Osteocyte (in vitro differentiated cells): Measurements from ENCODE around the gene PTPRK. TPM values are rescaled to one million over a fixed set of nuclear protein-coding genes. Genes with fewer than 3 reads are reported as not detected.

Experiments used
- DNase-seq: peaks from one replicate; pipeline ENCODE4 v3.0.0; 2021; ENCODE audit warnings: mixed read lengths; ENCODE audit not compliant: unreplicated experiment; ENCODE audit errors: extremely low spot score
- H3K27ac Mint-ChIP-seq: one replicate; pipeline ENCODE4 v1.8.0; 2021; ENCODE audit warnings: mild to moderate bottlenecking, mixed read lengths; ENCODE audit not compliant: unreplicated experiment
- H3K27me3 Mint-ChIP-seq: one replicate; pipeline ENCODE4 v1.8.0; 2021; ENCODE audit warnings: mixed read lengths; ENCODE audit not compliant: unreplicated experiment
- H3K36me3 Mint-ChIP-seq: one replicate; pipeline ENCODE4 v1.8.0; 2021; ENCODE audit warnings: mixed read lengths; ENCODE audit not compliant: unreplicated experiment
- H3K4me1 Mint-ChIP-seq: one replicate; pipeline ENCODE4 v1.8.0; 2021; ENCODE audit warnings: mixed read lengths; ENCODE audit not compliant: unreplicated experiment
- H3K4me3 Mint-ChIP-seq: one replicate; pipeline ENCODE4 v1.8.0; 2021; ENCODE audit warnings: mild to moderate bottlenecking, moderate library complexity, mixed read lengths; ENCODE audit not compliant: unreplicated experiment
- H3K9me3 Mint-ChIP-seq: one replicate; pipeline ENCODE4 v1.8.0; 2021; ENCODE audit warnings: mixed read lengths; ENCODE audit not compliant: unreplicated experiment
- total RNA-seq: library from RNA; stranded (reverse); gene quantifications from 2 replicates; pipeline ENCODE4 v1.2.1, GENCODE V29; 2021
- TF ChIP-seq, protein P1 (sequence below): fragments of 200-600 bp; sonication (generic); IDR thresholded peaks from 2 replicates; pipeline ENCODE4 v1.5.0; 2021; ENCODE audit warnings: antibody characterized with exemption, mild to moderate bottlenecking, moderate library complexity

The PTPRK gene
- total RNA-seq, 1 donor from 2014 or later: 130 TPM

DNA sequence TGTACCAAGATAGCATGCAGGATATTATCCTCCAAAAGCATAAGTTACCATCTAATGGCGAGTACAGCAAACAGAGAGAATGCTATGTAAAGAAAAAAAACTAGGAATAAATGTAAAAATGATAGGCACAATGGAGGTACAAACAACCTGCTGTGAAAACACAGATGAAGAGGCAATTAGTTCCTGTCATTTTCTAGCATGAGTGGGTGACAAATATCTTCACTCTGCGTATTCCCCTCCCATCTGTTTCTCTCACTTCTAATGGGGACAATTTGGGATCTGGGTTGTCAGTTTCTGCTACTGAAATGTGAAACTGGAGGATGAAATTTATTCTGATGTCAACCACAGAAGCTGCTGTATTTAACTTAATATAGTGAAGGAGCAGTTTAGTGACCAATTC, 11.7 kb upstream of the PTPRK start:
- Mint-ChIP-seq H3K27me3 (no peaks in the 10 kb centered on the region), H3K27ac (no peak overlapping the region), H3K4me3 (no peak overlapping the region), H3K4me1 (no peaks in the 10 kb centered on the region), H3K36me3 (no peaks in the 10 kb centered on the region), H3K9me3 (no peaks in the 10 kb centered on the region)
- no peak for DNase-seq
- TF ChIP-seq, protein P1, sequence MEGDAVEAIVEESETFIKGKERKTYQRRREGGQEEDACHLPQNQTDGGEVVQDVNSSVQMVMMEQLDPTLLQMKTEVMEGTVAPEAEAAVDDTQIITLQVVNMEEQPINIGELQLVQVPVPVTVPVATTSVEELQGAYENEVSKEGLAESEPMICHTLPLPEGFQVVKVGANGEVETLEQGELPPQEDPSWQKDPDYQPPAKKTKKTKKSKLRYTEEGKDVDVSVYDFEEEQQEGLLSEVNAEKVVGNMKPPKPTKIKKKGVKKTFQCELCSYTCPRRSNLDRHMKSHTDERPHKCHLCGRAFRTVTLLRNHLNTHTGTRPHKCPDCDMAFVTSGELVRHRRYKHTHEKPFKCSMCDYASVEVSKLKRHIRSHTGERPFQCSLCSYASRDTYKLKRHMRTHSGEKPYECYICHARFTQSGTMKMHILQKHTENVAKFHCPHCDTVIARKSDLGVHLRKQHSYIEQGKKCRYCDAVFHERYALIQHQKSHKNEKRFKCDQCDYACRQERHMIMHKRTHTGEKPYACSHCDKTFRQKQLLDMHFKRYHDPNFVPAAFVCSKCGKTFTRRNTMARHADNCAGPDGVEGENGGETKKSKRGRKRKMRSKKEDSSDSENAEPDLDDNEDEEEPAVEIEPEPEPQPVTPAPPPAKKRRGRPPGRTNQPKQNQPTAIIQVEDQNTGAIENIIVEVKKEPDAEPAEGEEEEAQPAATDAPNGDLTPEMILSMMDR: no peak

DNA sequence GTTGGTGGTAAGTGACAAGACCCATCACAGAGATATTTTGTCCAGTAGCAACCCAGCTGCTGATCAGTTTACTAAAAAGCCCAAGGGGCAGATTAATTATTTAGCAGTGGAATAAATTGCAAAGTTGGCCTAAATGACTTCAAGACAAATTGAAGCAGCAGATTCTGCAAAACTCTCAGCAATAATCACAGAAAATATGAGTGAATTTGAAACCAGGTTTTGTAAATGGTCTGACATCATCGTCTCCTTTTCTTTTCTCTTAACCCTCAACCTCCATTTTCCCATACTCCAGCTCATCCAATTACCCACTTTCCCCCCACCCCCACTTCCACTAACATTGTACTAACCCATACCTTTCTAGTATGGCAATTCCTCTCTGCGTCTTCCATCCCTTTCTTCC, 11.3 kb upstream of the PTPRK start:
- no peaks in the 10 kb centered on the region for H3K36me3 Mint-ChIP-seq
- no peaks in the 10 kb centered on the region for H3K4me1 Mint-ChIP-seq
- H3K27ac Mint-ChIP-seq: no peak overlapping the region
- no peaks in the 10 kb centered on the region for H3K9me3 Mint-ChIP-seq
- H3K27me3 Mint-ChIP-seq: no peaks in the 10 kb centered on the region
- no peak for DNase-seq
- TF ChIP-seq, protein P1: no peak
- H3K4me3 Mint-ChIP-seq: no peak overlapping the region

DNA sequence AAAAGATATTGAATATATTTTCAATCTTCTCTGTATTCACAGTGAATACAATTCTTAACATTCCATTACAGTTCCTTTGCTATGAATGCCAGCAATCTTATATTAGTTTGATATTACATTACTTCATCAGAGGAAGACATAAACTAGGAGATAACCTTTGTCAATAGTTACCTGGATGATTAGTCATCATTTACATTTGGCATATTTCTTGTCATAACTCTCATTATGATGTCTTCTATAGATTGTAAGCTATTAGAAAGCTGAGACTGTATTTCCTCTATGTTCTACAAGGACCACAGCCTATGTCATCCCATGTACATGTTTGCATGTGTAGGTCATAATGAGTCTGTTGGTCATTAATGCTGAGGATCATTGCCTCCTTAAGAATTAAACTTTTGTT, 7.8 kb upstream of the PTPRK start:
- Mint-ChIP-seq H3K9me3 (no peaks in the 10 kb centered on the region), H3K4me3 (no peak overlapping the region), H3K4me1 (no peaks in the 10 kb centered on the region), H3K36me3 (no peaks in the 10 kb centered on the region), H3K27me3 (no peaks in the 10 kb centered on the region), H3K27ac (no peak overlapping the region)
- no peak for DNase-seq
- TF ChIP-seq, protein P1: no peak

DNA sequence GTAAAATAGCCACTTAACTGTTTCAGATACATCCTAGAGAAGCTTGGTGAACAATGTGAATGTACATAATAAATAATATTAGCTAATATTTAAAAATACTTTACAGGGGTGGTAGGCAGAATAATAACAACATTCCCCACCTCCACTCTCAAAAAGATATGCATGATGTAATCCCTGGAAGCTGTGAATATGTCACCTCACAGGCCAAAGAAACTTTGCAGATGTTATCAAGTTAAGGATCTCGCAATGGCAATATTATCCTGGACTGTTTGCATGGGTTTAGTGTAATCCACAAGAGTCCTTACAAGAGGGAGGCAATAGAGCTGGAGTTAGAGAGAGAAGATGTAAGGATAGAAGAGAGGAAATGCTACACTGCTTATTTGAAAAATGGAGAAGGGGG, 7.0 kb upstream of the PTPRK start:
- Mint-ChIP-seq H3K4me1 (no peaks in the 10 kb centered on the region), H3K9me3 (no peaks in the 10 kb centered on the region), H3K36me3 (no peaks in the 10 kb centered on the region), H3K27me3 (no peaks in the 10 kb centered on the region), H3K4me3 (no peak overlapping the region), H3K27ac (no peak overlapping the region)
- DNase-seq: no peak
- TF ChIP-seq, protein P1: no peak

DNA sequence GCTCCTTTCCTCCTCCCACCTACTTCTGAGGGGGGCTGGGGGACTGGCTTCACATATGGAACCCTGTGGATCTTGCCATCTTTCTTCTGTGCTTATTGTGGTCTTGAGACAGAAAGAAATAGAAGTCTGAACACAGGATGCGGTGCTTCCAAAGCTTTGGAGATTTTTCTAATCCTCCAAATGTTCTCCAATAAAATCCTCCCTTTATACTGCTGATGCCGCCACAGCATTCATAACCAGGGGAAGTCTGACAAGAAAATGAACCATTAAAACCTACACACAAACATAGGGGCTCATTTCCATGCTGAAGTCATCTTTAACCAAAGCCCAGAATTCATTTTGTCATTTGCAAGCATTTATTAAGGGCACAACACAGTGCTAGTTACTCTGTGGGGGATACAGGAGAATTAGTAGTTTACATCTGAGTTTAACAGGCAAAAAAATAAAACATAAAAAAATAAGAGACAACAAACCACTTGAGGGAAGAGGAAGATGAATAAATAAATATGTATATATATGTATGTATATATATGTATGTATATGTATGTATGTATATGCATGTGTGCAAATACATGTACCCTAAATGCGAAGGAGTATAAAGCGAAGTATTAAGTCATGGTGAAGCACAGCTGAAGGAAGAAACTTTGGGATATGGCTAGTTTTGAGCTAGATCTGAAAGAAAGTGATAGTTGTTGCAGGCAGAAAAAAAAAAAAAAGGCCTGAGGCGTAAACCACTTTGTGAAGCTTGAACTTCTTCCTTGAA, 5.9 kb upstream of the PTPRK start:
- Mint-ChIP-seq H3K36me3 (no peaks in the 10 kb centered on the region), H3K27me3 (no peaks in the 10 kb centered on the region), H3K4me3 (no peak overlapping the region), H3K27ac (no peak overlapping the region), H3K9me3 (no peaks in the 10 kb centered on the region), H3K4me1 (peaks cover 4% of the 10 kb centered on the region)
- DNase-seq: no peak
- TF ChIP-seq, protein P1: no peak
